ENCODE data around the gene SFT2D1.

SFT2D1 gene

GRCh38 chr6:166306378-166307081 is 35.8 kb downstream of the SFT2D1 start:
- no peak for TF ChIP-seq CTCF (conservative IDR thresholded peaks at IDR 0.05; ENCODE audit: low read length)
- no peak for DNase-seq (ENCODE audit: low read depth)
- H3K4me3 ChIP-seq (ENCODE audit: low read length) = no peak overlapping the region

- DNase-seq (ENCODE audit: low read depth) = no peak
- no peak for TF ChIP-seq CTCF (conservative IDR thresholded peaks at IDR 0.05; ENCODE audit: low read length)
- H3K4me3 ChIP-seq (ENCODE audit: low read length) = no peak overlapping the region
These were observed 36.7 kb downstream of the SFT2D1 start for GRCh38 chr6:166305562-166306117.

- no peak overlapping the region for H3K4me3 ChIP-seq (ENCODE audit: low read length)
- DNase-seq (ENCODE audit: low read depth) = no peak
- TF ChIP-seq CTCF (conservative IDR thresholded peaks at IDR 0.05; ENCODE audit: low read length) = no peak
These were observed 38.2 kb downstream of the SFT2D1 start for GRCh38 chr6:166304106-166304505.

GRCh38 chr6:166301611-166302529 is 40.5 kb downstream of the SFT2D1 start:
- DNase-seq (ENCODE audit: low read depth) = no peak
- no peak overlapping the region for H3K4me3 ChIP-seq (ENCODE audit: low read length)

DNA sequence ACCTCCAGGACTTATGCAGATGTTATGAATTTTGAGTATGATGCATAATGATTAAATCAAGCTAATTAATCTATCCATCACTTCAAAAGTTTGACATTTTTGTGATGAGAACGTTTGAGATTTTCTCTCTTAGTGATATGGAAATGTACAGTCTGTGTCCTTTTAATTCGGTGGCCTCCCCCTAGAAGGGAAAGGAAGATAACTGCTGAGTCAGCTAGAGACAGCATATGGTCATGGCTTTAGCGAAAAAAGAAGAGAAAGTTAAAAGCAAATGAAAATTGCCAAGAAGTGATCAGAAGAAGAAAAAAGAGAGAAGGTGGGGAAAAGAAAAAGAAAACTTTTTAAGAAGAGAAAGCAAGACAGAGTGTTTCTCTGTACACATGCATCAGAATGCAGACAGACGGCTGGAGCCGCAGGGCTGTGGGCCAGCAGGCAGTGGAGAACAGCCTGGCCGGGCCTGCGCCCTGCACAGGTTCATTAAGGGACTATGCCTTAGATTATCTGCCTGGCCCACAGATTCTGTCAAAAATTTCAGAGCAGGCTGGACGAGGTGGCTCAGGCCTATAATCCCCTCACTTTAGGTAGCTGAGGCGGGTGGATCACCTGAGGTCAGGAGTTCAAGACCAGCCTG is 41.9 kb downstream of the SFT2D1 start:
- no peak for TF ChIP-seq CTCF (conservative IDR thresholded peaks at IDR 0.05; ENCODE audit: low read length)
- H3K4me3 ChIP-seq (ENCODE audit: low read length) = no peak overlapping the region
- DNase-seq (ENCODE audit: low read depth) = no peak

More at GRCh38 chr6:166301611-166302529, 40.5 kb downstream of the SFT2D1 start:
- TF ChIP-seq CTCF (conservative IDR thresholded peaks at IDR 0.05; ENCODE audit: low read length) = no peak

GRCh38 chr6:166297606-166298005 is 44.7 kb downstream of the SFT2D1 start:
- H3K4me3 ChIP-seq (ENCODE audit: low read length) = no peak overlapping the region
- no peak for TF ChIP-seq CTCF (conservative IDR thresholded peaks at IDR 0.05; ENCODE audit: low read length)
- DNase-seq (ENCODE audit: low read depth) = no peak

Data from AG10803 (cell line).